Prostate gland (tissue), 2 donors: ENCODE data around the gene ZMYND8.

ENCODE experiments used
- CTCF ChIP-seq, 4 experiments: fragments of 200-600 bp in 2 of 4; fragments of 450-650 bp in 2 of 4; sonication (generic) in 2 of 4; IDR thresholded peaks; 1 replicate in 3 of 4; 2 replicates in 1 of 4; pipeline ENCODE4 v1.5.1; 2016 to 2019; ENCODE audit warnings: antibody characterized with exemption in 4 of 4, mild to moderate bottlenecking in 2 of 4, moderate library complexity in 2 of 4
- POLR2A ChIP-seq: fragments of 450-650 bp; IDR thresholded peaks from one replicate; pipeline ENCODE4 v1.6.1; 2016; ENCODE audit warnings: antibody characterized with exemption, mild to moderate bottlenecking
- POLR2AphosphoS5 ChIP-seq: sonication (generic); formaldehyde crosslinking; IDR thresholded peaks from one replicate; pipeline ENCODE4 v1.6.1; 2017; ENCODE audit warnings: antibody characterized with exemption

- TF ChIP-seq CTCF (IDR thresholded peaks at IDR 0.05) = no peak
- peak; percentile 62 for TF ChIP-seq POLR2AphosphoS5
- no peak for TF ChIP-seq POLR2A
Measured at GRCh38 chr20:47274401-47275108, 81.9 kb downstream of the ZMYND8 start.
